Erythroblast (primary cell): ENCODE data around the gene HLA-DPA1.
"Not testable (repeated sequence)": the region's sequence is repeated elsewhere in the genome, so short reads cannot be mapped to it uniquely, and the experiment has no call there.

Experiments
- DNase-seq, 2 experiments: peaks; one replicate each; lab custom pipeline; 2025; lab: John Stamatoyannopoulos, UW
- GATA1 ChIP-seq: IDR thresholded peaks from 2 replicates; pipeline ENCODE4 v1.6.1; 2011; ENCODE audit warnings: low read depth, mild to moderate bottlenecking, control low read depth, low read length, moderate library complexity
- POLR2A ChIP-seq: IDR thresholded peaks from 2 replicates; pipeline ENCODE4 v1.6.1; 2011; ENCODE audit warnings: mild to moderate bottlenecking, low read length

HLA-DPA1 gene

DNA sequence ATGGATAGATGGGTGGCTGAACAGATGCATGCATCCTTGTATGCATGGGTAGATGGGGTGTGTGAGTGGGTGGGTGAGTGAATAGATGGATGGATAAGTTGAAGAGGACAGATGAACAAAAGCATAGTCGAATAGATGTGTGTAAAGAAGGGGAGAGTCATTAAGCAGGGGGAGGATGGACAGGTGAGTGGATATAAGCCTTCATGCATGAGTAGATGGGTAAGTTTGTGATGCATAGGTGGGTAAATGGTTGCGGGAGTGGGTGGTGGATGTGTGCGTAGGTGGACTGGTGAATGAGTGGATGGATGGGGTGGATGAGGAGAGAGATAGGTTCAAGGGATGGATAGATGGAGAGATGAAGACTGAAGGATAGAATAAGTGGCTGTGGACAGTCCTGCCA lies 31.9 kb upstream of the HLA-DPA1 start:
- no peak for TF ChIP-seq POLR2A
- TF ChIP-seq GATA1 = no peak
- DNase-seq = no peak

DNA sequence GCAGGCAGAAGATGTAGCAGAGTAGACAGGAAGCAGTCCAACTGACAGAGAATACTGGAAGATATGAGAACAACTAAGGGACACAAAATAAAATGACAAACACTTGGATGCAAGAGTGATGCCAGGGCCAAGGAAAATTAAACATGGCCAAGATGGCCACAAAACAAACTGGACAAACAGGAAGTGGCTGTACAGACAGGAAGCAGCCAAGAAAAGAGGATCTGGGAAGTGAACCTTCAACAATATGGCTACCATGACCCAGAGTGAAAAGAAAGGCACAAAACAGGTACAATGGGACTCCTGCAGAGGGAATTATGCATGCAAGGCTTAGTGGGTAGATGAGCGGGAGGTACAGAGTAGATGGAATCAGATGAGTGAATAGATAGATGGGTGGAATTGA lies 31.4 kb upstream of the HLA-DPA1 start:
- TF ChIP-seq POLR2A (no peak), GATA1 (no peak)
- DNase-seq = no peak

DNA sequence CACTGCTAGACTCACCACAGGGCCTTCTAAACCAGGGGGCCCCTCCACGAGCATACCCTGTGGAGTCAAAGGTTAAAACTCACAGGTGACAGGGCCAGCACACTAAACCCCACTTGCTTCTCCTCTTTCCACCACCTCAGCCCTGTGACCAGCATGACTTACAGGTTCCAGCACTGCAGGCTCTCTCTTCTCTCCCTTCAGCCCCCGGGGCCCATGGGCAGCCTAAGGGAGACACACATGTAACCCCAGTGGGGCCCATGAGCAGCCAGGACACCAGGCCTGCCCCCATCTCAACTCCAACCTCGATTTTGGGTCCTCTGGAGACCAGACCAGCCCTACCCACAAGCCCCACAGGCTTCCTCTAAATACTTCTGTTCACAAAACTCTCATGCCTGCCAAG lies 30.3 kb upstream of the HLA-DPA1 start:
- no peak for DNase-seq
- no peak for TF ChIP-seq GATA1
- no peak for TF ChIP-seq POLR2A

DNA sequence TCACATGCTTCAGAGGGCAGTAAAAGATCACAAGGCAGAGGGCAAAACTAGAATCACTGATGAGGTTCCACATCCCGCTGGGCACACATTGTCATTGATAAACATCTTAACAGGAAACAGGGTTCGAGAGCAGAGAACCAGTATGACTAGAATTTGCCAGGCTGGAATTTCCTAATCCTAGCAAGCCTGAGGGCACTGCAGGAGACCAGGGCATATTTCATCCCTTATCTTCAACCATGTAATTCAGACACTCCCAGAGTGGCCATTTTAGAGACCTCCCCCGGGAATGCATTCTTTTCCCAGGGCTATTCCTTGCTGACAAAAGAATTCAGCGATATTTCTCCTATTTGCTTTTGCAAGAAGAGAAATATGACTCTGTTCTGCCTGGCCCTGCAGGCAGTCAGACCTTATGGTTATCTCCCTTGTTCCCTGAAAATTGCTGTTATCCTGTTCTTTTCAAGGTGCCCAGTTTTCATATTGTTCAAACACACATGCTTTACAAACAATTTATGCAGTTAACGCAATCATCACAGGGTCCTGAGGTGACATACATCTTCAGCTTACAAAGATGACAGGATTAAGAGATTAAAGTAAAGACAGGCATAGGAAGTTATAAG lies 27.8 kb upstream of the HLA-DPA1 start:
- not testable (repeated sequence) for DNase-seq

DNA sequence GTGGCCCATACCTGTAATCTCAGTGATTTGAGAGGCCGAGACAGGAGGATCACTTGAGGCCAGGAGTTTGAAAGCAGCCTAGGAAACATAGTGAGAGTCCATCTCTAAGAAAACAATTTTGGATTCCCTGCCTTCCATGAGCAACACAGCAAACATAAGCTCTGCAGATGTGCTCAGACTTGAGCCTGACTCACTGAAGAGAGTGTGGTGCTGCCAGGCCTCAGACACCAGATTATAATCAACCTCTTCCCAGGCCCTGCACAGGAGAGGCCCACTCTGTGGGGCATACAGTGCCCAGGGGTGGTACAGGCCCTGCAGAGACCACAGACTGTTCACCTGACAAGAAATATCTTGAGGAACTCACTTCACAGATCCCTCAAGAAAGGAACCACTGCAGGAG lies 22.2 kb upstream of the HLA-DPA1 start:
- TF ChIP-seq GATA1 = no peak
- TF ChIP-seq POLR2A = no peak
- no peak for DNase-seq

DNA sequence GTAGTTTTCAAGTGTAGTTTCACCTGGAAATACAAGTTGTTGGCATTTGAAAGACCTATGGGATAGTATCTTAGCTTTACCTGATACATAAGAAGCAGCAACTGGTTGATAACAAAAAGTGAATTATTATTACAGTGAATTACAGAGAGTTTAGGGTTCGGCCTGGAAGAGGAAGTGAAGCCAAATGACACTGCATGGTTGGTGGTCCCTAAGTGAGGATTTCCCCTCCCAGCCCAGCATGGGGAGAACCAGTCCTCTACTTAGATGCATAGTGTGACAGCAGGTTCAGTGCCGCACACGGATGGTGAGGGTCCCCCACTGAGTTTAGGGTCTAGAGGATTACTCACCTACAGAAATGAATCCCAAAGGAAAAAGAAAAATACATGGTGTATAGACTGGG lies 20.4 kb upstream of the HLA-DPA1 start:
- TF ChIP-seq GATA1 (no peak), POLR2A (no peak)

DNA sequence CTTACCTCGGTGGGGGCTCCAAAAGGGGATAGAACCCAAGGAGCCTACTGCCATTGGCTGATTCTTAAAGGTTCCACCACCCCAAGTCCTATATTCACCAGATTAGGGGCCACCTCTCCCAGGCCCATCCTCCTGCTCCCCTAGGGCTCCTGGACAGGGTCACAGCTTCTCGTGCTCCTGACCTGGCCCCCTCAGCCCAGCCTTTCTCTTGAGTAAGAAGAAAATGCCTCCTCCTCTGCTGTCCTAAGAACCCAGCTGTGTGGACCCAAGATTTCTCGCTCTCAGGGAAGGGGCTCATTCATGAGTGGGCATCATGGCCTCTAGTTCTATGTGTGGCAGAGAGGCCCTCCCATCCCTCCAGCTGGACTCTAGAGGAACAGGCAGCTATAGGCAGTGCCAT lies 18.9 kb upstream of the HLA-DPA1 start:
- no peak for DNase-seq
- TF ChIP-seq GATA1 (no peak), POLR2A (no peak)

More for the DNA sequence above, 20.4 kb upstream of the HLA-DPA1 start:
- no peak for DNase-seq

DNA sequence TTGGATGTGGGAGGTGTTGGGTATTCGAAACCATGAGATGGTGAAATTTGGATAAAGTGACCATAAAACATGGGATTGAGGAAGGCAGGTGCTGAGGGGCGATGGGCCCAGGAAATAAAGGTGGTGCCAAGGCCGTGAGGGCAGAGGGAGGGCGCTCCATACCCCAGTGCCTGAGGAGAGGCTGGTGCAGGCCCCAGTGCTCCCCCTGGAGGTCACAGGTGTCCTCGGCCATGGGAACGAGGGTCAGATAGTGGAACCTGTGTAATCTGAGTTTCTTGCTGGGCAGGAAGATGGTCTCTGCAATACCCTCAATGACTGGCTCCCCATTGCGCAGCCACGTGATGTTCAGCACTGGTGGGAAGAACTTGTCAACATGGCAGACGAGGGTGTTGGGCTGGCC lies 18.5 kb upstream of the HLA-DPA1 start:
- DNase-seq = peak; percentile 34 to 54
- TF ChIP-seq POLR2A = no peak
- TF ChIP-seq GATA1 = no peak

DNA sequence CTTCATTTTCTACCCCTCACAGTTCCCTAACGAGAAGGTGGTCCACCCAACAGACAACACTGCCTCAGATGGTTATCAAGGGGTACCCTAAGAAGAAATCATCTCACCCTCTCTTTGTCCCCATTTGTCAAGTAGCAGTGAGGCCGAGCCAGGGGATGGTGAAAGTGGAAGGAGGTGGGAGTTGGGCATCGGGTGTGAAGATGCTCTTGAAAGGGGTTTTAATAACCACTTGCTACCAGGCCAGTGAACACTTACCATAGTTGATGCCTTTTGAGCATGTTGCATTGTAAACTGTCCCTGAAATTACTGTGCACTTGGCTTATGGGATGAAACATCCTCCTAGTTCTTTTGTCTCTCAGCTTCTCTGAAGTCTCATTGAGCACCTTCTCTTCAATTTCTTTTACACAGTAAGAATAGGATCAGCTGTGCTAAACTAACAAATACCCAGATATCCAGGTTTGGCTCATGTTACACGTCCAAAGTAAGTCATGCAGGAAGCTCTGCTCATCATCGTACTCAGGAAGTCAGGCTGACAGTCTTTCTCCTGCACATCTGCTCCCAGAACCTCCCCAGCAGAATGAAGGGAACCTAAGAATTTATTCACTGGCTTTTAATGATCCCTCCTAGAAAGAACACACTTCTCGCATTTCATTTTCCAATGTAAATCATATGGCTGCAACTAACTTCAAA lies 15.6 kb upstream of the HLA-DPA1 start:
- no peak for DNase-seq
- TF ChIP-seq GATA1 = no peak
- TF ChIP-seq POLR2A = no peak

DNA sequence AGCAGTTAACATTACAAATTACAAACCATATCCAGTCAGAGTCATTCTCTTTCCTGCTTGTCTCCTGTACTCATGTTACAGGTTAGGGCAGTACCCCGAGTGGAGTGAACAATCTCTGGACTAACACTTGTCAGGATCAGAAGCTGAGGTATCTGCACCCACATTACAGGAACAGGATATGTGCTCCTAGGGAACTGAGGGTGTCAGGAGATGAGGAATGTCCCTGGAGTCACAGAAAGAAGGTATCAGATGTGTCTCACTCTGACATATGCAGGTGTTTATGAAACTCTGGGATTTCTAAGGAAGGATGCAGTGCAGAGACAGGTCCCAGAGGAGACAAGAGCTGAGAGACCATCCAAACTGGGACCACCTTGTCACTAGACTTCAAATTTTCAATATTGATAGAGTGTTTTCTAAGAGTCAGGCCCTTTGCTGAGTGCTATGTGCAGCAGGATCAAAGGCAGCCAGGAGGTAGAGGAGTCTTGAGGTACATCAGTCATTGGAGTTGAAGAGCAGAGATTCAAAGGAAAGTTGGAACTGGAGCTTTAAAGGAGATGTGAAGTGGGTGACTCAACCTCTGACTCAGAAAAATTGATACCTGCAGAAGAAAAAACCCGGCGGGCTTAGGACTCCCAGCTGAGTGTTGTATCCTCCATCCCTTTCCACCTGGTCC lies 14.9 kb upstream of the HLA-DPA1 start:
- no peak for TF ChIP-seq GATA1
- no peak for TF ChIP-seq POLR2A
- DNase-seq = no peak

DNA sequence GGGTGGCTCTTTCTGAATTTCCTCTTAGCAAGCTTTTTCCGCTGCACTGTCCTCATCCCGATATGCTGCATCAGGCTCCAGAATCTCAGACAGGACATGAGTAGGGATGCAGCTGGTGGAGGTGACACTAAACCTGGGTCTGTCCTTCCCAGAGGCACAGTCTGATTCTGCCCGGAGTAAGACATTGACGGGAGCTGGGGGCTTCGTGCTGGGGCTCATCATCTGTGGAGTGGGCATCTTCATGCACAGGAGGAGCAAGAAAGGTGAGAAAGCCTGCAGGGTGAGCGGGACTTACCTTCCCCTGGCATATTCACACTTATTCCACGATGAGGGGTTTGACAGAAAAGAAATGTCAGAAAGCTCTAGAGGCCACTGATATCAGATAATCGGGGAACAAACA lies 12.2 kb upstream of the HLA-DPA1 start:
- TF ChIP-seq GATA1 = no peak
- TF ChIP-seq POLR2A = no peak
- no peak for DNase-seq

DNA sequence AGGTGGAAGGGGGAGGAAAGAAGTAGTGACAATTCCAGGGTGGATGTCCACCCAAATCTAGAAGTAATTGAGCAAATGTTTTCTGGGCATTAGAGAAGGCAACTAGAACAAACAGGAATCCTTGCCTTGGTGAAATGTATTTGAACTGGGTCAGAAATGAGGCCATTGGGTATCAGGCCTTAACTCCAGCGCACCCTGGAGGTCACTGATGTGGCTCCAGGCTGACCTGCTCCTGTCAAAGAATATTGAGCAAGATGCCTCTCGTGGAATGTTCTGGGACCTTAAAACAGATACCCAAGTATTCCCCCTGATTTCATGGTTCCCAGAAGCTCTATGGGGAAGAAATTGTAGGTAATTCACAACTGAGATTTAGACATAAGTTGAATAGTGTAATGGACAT lies 9.3 kb upstream of the HLA-DPA1 start:
- no peak for TF ChIP-seq POLR2A
- no peak for TF ChIP-seq GATA1
- peak; percentile 31 to 35 for DNase-seq

DNA sequence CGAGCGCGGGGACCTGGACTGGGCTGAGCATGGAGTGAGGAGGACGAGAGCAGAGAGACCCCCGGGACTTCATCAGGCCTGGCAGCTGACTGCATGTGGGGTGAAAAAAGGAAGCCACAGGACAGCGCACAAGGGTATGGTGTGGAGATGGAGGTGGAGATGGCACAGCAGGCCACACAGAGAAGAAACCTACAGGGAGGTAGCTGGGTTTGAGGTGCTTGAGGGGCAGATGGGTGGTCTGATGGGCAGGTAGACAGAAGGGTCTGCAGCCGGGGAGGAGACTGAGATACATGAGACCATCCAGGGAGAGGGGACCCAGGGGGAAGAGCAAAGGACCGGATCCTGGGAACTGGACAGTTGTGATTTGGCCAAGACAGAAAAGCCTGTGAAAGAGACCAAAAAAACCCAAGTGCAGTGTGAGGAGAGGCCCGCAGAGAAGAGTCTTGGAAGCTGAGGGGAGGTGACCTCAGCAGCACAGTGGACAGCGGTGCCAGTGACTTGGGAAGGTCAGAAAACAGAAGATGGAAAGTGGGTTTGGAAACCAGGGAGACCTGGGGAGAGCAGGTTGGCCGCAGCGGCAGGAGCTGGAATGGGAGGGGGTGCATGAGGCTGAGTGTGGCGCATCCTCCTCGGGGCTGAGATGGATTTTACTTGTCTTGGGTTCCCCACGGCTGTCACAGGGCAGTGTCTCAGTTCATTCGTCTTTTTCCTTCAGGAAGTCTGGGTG lies 7.8 kb upstream of the HLA-DPA1 start:
- DNase-seq = no peak
- no peak for TF ChIP-seq GATA1
- TF ChIP-seq POLR2A = no peak

DNA sequence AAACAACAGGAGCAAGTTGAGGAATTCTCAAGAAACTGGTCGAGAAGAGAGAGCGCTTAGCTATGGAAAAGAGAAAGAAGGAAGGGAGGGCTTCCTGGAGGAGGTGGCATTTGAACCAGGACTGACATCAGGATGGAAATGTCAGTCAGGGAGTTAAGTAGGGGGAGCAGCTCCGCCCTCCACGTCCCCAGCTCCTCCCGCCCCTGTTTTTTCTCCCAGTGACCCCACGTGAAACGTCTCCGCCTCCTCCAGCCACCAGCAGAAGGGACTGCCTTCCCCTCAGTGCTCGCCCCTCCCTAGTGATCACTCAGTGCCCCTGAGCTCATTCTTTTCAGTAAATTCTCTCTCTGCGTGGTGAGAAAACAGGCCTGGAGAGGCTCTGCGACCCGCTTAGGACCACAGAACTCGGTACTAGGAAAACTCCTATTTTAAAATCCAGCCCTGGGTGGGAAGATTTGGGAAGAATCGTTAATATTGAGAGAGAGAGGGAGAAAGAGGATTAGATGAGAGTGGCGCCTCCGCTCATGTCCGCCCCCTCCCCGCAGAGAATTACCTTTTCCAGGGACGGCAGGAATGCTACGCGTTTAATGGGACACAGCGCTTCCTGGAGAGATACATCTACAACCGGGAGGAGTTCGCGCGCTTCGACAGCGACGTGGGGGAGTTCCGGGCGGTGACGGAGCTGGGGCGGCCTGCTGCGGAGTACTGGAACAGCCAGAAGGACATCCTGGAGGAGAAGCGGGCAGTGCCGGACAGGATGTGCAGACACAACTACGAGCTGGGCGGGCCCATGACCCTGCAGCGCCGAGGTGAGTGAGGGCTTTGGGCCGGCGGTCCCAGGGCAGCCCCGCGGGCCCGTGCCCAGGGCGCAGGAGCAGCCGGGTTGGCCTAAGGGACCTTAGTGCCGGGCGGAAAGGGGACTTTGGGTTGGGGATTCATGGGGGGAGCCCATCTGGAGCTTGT lies 7.0 kb upstream of the HLA-DPA1 start:
- peak; percentile 11 to 34 for DNase-seq

More for the DNA sequence above, 7.0 kb upstream of the HLA-DPA1 start:
- peak; percentile 27 for TF ChIP-seq POLR2A
- TF ChIP-seq GATA1 = no peak
